Ovary (tissue), 3 donors: ENCODE data around the gene CSNK1E.

Experiments used
- POLR2A ChIP-seq: fragments of 450-650 bp; IDR thresholded peaks from one replicate; pipeline ENCODE4 v1.6.1; 2017; ENCODE audit warnings: antibody characterized with exemption, mild to moderate bottlenecking, moderate library complexity
- TF ChIP-seq, protein P1 (sequence below), 3 donors: fragments of 450-650 bp in 2 of 3; fragments of 200-600 bp in 1 of 3; IDR thresholded peaks; one replicate each; pipeline versions ENCODE4 v1.5.1 to v1.8.0; 2016 to 2022; ENCODE audit warnings: antibody characterized with exemption in 3 of 3, mild to moderate bottlenecking in 1 of 3
- donor health status: DM: no; HTN: no; CAD: no.

DNA sequence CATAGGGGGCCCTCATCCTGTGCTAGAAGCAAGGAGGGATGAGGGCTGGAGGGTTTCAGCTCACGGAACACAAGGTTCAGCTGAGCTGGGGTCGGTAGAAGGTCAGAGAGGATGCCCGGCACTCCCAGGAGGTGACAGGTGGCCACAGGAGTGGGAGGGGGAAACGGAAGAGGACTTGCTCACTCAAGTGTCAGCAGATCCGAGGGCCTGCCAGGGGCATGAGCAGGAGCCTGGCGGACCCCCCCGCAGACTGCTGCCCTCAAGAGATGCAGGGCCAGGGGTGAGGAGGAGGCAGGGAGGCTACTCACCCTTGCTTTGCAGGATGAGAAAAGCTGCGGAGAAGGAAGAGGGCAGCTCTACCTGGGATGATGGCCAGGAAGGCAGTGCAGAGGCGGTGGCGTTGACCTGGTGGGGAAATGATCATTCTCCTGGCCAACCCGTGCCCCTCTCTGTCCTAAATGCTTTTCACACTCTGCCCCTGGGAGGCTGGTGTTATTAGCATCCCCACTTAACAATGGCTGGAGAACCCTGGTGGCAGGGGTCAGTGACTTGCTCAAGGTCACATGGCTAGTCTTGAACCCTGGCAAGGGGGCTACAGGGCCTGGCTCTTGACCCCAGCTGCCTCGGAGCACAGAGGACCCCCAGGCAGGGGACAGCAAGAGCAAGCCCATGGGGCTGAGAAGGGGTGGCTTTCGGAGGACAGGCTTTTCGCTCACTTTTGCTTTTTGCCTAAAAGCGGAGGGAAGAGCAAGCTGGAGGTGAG lies 30.1 kb upstream of the CSNK1E start:
- no peak for TF ChIP-seq POLR2A
- TF ChIP-seq, protein P1, sequence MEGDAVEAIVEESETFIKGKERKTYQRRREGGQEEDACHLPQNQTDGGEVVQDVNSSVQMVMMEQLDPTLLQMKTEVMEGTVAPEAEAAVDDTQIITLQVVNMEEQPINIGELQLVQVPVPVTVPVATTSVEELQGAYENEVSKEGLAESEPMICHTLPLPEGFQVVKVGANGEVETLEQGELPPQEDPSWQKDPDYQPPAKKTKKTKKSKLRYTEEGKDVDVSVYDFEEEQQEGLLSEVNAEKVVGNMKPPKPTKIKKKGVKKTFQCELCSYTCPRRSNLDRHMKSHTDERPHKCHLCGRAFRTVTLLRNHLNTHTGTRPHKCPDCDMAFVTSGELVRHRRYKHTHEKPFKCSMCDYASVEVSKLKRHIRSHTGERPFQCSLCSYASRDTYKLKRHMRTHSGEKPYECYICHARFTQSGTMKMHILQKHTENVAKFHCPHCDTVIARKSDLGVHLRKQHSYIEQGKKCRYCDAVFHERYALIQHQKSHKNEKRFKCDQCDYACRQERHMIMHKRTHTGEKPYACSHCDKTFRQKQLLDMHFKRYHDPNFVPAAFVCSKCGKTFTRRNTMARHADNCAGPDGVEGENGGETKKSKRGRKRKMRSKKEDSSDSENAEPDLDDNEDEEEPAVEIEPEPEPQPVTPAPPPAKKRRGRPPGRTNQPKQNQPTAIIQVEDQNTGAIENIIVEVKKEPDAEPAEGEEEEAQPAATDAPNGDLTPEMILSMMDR (IDR thresholded peaks at IDR 0.05) = no peak
